Ishikawa (cell line): ENCODE results near the gene DCC.

Experiments used
- CREB1 ChIP-seq: IDR thresholded peaks from 2 replicates; pipeline ENCODE4 v1.6.1; 2012; ENCODE audit warnings: low read depth
- FOXM1 ChIP-seq: IDR thresholded peaks from 2 replicates; pipeline ENCODE4 v1.6.1; 2012; ENCODE audit warnings: low read depth, borderline replicate concordance
- NFIC ChIP-seq: IDR thresholded peaks from 2 replicates; pipeline ENCODE4 v1.6.1; 2012
- TAF1 ChIP-seq: IDR thresholded peaks from 2 replicates; pipeline ENCODE4 v1.6.1; 2012; ENCODE audit warnings: low read depth, mild to moderate bottlenecking
- YY1 ChIP-seq: IDR thresholded peaks from 2 replicates; pipeline ENCODE4 v1.6.1; 2012; ENCODE audit warnings: low read depth
- TF ChIP-seq, protein P1 (sequence below): IDR thresholded peaks from 2 replicates; pipeline ENCODE4 v1.6.1; 2012
- TF ChIP-seq, protein P2 (sequence below): IDR thresholded peaks from 2 replicates; pipeline ENCODE4 v1.6.1; 2012; ENCODE audit warnings: low read depth, mild to moderate bottlenecking
- TF ChIP-seq, protein P3 (sequence below): IDR thresholded peaks from 2 replicates; pipeline ENCODE4 v1.6.1; 2012

DNA sequence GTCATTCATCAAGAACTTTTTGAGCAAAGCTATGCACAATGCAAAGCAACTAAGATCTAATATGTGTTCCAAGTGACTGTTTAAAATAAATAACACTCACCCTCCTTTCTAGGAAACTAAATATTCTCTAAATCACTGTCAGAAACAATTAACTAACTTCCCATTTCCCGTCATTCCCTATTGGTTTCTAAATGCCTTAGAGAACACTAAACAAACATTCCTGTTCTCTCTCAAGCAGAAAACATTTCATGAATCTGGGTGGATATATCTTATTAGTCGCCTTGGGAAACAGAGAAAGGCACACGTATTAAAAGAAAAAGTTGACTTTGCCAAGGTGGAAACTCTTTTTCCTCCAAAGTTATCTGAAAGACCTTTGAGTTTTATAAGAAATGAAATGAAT is 1149.3 kb downstream of the DCC start:
- TF ChIP-seq NFIC (no peak), YY1 (no peak), TAF1 (no peak), FOXM1 (no peak), CREB1 (no peak)
- TF ChIP-seq, protein P1, sequence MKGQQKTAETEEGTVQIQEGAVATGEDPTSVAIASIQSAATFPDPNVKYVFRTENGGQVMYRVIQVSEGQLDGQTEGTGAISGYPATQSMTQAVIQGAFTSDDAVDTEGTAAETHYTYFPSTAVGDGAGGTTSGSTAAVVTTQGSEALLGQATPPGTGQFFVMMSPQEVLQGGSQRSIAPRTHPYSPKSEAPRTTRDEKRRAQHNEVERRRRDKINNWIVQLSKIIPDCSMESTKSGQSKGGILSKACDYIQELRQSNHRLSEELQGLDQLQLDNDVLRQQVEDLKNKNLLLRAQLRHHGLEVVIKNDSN = no peak
- TF ChIP-seq, protein P2, sequence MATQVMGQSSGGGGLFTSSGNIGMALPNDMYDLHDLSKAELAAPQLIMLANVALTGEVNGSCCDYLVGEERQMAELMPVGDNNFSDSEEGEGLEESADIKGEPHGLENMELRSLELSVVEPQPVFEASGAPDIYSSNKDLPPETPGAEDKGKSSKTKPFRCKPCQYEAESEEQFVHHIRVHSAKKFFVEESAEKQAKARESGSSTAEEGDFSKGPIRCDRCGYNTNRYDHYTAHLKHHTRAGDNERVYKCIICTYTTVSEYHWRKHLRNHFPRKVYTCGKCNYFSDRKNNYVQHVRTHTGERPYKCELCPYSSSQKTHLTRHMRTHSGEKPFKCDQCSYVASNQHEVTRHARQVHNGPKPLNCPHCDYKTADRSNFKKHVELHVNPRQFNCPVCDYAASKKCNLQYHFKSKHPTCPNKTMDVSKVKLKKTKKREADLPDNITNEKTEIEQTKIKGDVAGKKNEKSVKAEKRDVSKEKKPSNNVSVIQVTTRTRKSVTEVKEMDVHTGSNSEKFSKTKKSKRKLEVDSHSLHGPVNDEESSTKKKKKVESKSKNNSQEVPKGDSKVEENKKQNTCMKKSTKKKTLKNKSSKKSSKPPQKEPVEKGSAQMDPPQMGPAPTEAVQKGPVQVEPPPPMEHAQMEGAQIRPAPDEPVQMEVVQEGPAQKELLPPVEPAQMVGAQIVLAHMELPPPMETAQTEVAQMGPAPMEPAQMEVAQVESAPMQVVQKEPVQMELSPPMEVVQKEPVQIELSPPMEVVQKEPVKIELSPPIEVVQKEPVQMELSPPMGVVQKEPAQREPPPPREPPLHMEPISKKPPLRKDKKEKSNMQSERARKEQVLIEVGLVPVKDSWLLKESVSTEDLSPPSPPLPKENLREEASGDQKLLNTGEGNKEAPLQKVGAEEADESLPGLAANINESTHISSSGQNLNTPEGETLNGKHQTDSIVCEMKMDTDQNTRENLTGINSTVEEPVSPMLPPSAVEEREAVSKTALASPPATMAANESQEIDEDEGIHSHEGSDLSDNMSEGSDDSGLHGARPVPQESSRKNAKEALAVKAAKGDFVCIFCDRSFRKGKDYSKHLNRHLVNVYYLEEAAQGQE = no peak
- TF ChIP-seq, protein P3, sequence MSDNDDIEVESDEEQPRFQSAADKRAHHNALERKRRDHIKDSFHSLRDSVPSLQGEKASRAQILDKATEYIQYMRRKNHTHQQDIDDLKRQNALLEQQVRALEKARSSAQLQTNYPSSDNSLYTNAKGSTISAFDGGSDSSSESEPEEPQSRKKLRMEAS = no peak
